Osteoblast (primary cell): ENCODE data around the gene DENND1C. TPM values are rescaled to one million over a fixed set of nuclear protein-coding genes. Genes with fewer than 3 reads are reported as not detected.
"Not testable (repeated sequence)": the region's sequence is repeated elsewhere in the genome, so short reads cannot be mapped to it uniquely, and the experiment has no call there.

Source experiments
- DNase-seq: peaks from one replicate; pipeline ENCODE4 v3.0.0; 2011; ENCODE audit warnings: low spot score, mixed read lengths; ENCODE audit not compliant: insufficient read length; ENCODE audit errors: missing footprints
- H2AFZ ChIP-seq: 2 replicates; pipeline ENCODE4 v1.6.0; 2011; ENCODE audit warnings: mild to moderate bottlenecking, low read length
- H3K27ac ChIP-seq: 2 replicates; pipeline ENCODE4 v1.5.1; 2011; ENCODE audit warnings: mild to moderate bottlenecking, low read depth, low read length, moderate library complexity
- H3K27me3 ChIP-seq: 2 replicates; pipeline ENCODE4 v1.6.0; 2012; ENCODE audit warnings: mild to moderate bottlenecking, control low read depth, inconsistent platforms, low read length, moderate library complexity; ENCODE audit not compliant: insufficient read depth
- H3K36me3 ChIP-seq: 2 replicates; pipeline ENCODE4 v1.5.1; 2011; ENCODE audit warnings: mild to moderate bottlenecking, low read length, control low read depth, moderate library complexity; ENCODE audit not compliant: insufficient read depth
- H3K4me1 ChIP-seq: 2 replicates; pipeline ENCODE4 v1.5.1; 2011; ENCODE audit warnings: mild to moderate bottlenecking, low read length, control low read depth, moderate library complexity; ENCODE audit not compliant: insufficient read depth
- H3K4me2 ChIP-seq: 2 replicates; pipeline ENCODE4 v1.6.0; 2011; ENCODE audit warnings: mild to moderate bottlenecking, low read length; ENCODE audit not compliant: insufficient read depth
- H3K4me3 ChIP-seq: fragments of 200-600 bp; sonication (generic); 3 replicates; pipeline ENCODE4 v1.5.1; 2012; ENCODE audit warnings: mild to moderate bottlenecking, low read length, inconsistent platforms; ENCODE audit not compliant: insufficient read depth
- H3K79me2 ChIP-seq: 2 replicates; pipeline ENCODE4 v1.6.0; 2012; ENCODE audit warnings: mild to moderate bottlenecking, low read length, control low read depth, inconsistent platforms; ENCODE audit not compliant: insufficient read depth
- H3K9me3 ChIP-seq: 2 replicates; pipeline ENCODE4 v1.5.1; 2011; ENCODE audit warnings: low read depth, low read length, control low read depth
- H4K20me1 ChIP-seq: 2 replicates; pipeline ENCODE4 v1.6.0; 2012; ENCODE audit warnings: mild to moderate bottlenecking, low read length, control low read depth; ENCODE audit not compliant: insufficient read depth
- total RNA-seq: library from RNA; depleted of rRNA; stranded (reverse); fragments of >200 nt; gene quantifications from 2 replicates; pipeline ENCODE4 v1.2.3, GENCODE V29; 2012
- TF ChIP-seq, protein P1 (sequence below): IDR thresholded peaks from 2 replicates; pipeline ENCODE4 v1.5.1; 2011; ENCODE audit warnings: mild to moderate bottlenecking, low read depth, low read length, moderate library complexity; ENCODE audit errors: extremely low read depth

The DENND1C gene
- total RNA-seq, 1 donor = not detected

DNA sequence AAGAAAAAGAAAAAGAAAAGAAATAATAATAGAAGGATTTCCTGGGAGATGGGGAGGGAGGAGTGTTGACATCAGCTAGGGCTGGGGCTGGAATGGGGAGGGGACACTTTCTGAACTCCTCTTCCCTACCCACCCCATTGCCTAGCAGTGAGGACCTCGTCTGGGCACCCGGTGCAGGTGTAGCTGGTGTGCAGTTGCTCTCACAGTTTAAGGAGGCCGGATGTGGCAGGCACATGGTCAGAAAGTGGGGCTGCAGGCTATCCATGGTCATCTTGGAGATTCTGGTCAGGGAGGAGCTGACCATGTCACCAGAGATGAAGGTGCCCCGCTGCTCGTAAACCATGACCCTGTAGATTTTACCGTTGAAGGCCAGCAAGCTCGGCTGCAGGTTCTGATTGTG lies 29.0 kb upstream of the DENND1C start:
- H3K27me3 ChIP-seq = no peaks in the 10 kb centered on the region
- H3K36me3 ChIP-seq = no peaks in the 10 kb centered on the region
- no peak overlapping the region for H2AFZ ChIP-seq
- H3K79me2 ChIP-seq = no peaks in the 10 kb centered on the region
- TF ChIP-seq, protein P1, sequence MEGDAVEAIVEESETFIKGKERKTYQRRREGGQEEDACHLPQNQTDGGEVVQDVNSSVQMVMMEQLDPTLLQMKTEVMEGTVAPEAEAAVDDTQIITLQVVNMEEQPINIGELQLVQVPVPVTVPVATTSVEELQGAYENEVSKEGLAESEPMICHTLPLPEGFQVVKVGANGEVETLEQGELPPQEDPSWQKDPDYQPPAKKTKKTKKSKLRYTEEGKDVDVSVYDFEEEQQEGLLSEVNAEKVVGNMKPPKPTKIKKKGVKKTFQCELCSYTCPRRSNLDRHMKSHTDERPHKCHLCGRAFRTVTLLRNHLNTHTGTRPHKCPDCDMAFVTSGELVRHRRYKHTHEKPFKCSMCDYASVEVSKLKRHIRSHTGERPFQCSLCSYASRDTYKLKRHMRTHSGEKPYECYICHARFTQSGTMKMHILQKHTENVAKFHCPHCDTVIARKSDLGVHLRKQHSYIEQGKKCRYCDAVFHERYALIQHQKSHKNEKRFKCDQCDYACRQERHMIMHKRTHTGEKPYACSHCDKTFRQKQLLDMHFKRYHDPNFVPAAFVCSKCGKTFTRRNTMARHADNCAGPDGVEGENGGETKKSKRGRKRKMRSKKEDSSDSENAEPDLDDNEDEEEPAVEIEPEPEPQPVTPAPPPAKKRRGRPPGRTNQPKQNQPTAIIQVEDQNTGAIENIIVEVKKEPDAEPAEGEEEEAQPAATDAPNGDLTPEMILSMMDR = no peak
- H4K20me1 ChIP-seq = no peaks in the 10 kb centered on the region
- peak; percentile 50 for DNase-seq
- no peaks in the 10 kb centered on the region for H3K4me1 ChIP-seq
- no peak overlapping the region for H3K4me2 ChIP-seq
- H3K9me3 ChIP-seq = no peaks in the 10 kb centered on the region
- no peak overlapping the region for H3K4me3 ChIP-seq
- H3K27ac ChIP-seq = no peak overlapping the region

DNA sequence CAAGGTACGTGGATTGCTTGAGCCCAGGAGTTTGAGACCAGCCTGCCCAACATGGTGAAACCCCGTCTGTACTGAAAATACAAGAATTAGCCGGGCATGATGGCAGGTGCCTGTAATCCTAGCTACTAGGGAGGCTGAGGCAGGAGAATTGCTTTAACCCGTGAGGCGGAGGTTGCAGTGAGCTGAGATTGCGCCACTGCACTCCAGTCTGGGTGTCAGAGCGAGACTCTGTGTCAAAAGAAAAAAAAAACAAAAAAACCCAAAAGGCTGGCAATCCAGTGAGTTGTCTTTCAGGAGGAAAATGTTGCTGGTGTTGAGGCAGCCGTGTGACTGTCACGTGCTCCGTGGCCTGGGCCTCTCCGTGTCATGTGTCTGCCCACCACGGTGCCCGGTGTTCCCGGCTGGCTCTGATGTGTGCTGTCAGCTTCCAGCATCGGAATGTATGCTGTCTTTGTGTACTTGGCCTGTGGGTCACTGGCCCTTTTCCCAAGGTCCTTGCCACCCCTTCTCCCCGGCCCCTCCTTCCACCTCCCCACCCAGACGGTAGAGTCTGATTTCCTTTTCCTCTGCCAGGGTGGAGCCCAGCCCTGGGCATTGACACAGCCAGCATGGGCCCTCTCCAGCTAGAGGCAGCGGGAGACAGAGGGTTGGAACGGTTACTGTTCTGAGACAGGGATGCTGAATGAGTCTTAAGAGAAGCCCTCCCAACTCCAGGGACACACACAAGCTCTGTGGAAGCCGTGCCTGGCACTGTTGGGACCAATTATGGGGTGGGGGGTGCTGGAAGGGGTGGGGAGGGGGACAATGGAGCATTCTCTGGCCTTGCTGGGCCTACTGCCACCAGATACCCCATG lies 27.8 kb upstream of the DENND1C start:
- Histone ChIP-seq H3K4me1 (no peaks in the 10 kb centered on the region), H3K4me2 (no peak overlapping the region), H3K79me2 (no peaks in the 10 kb centered on the region), H3K4me3 (no peak overlapping the region), H4K20me1 (no peaks in the 10 kb centered on the region), H3K36me3 (no peaks in the 10 kb centered on the region), H3K9me3 (no peaks in the 10 kb centered on the region), H2AFZ (no peak overlapping the region), H3K27ac (no peak overlapping the region), H3K27me3 (no peaks in the 10 kb centered on the region)
- DNase-seq = peak; percentile 76
- TF ChIP-seq, protein P1 = no peak

DNA sequence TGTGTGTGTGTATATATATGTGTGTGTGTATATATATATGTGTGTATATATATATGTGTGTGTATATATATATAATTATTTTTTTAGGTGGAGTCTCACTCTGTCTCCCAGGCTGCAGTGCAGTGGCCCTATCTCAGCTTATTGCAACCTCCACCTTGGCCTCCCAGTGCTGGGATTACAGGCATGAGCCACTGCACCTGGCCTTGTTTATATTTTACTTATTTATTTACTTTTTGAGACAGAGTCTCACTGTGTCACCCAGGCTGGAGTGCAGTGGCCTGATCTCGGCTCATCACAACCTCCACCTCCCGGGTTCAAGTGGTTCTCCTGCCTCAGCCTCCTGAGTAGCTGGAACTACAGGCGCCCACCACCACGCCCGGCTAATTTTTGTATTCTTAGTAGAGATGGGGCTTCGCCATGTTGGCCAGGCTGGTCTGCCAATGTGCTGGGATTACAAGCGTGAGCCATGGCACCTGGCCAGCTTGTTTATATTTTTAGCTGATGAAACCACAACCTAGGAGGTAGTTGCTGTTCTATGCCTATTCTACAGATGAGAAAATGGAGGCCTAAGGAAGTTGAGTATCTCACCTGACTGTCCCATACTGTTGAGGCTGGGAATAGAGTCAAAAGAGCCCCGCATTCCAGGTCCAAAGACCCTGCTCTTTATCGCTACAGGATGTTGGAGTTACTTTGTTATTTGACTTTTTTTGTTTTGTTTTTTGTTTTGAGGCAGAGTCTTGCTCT lies 26.6 kb upstream of the DENND1C start:
- DNase-seq = peak; percentile 34
- H3K36me3 ChIP-seq, H3K4me2 ChIP-seq, H3K27ac ChIP-seq, H3K79me2 ChIP-seq, H3K27me3 ChIP-seq, H2AFZ ChIP-seq, H3K4me3 ChIP-seq, H3K4me1 ChIP-seq, H3K9me3 ChIP-seq, H4K20me1 ChIP-seq: not testable (repeated sequence)

DNA sequence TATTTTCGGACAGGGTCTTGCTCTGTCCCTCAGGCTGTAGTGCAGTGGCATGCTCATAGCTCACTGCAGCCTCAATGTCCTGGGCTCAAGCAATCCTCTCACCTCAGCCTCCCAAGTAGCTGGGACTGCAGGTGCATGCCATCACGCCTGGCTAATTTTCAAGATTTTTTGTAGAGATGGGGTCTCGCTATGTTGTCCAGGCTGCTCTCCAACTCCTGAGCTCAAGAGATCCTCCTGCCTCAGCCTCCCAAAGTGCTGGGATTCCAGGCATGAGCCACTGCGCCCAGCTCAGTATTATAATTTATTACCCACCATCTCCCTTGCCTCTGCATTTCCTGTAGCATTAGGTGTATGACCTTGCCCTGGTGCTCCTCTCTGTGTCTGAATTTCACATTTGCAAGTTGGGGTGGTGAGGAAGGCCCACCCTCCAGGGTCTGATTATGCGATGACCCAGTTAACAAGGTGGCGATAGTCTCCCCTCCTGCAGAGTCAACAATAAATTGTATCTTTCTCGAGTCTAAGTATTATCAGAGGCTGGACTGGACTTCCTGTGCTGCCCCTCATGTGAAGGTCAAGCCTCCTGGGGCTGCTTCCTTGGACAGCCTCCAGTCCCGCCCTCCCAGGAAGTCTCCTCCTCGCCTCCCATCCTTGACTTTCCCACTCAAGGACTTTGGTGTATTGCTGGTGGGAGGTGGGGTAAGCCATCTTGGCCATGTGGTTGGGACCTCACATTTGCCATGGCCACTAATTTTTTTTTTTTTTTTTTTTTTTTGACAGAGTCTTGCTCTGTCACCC lies 22.0 kb upstream of the DENND1C start:
- Histone ChIP-seq H3K79me2 (no peaks in the 10 kb centered on the region), H3K4me3 (no peak overlapping the region), H3K27ac (no peak overlapping the region), H3K4me2 (no peak overlapping the region), H2AFZ (no peak overlapping the region), H3K27me3 (peaks cover 26% of the 10 kb centered on the region), H3K9me3 (no peaks in the 10 kb centered on the region), H3K36me3 (no peaks in the 10 kb centered on the region), H3K4me1 (no peaks in the 10 kb centered on the region), H4K20me1 (no peaks in the 10 kb centered on the region)
- peak; percentile 42 for DNase-seq
- TF ChIP-seq, protein P1 = no peak
